Bronchial epithelial cell (primary cell): ENCODE measurements around the gene PDGFRB. TPM values are rescaled to one million over a fixed set of nuclear protein-coding genes. Genes with fewer than 3 reads are reported as not detected.

Experiments used
- DNase-seq: peaks from one replicate; pipeline ENCODE4 v3.0.0-alpha.2; 2010; ENCODE audit warnings: low read depth
- FAIRE-seq: peaks from 2 replicates; lab custom pipeline; 2011; peaks lifted over from hg19 to GRCh38; lab: Jason Lieb, UNC
- H3K27me3 ChIP-seq: 2 replicates; pipeline ENCODE4 v1.5.1; 2011; ENCODE audit warnings: low read length; ENCODE audit not compliant: control insufficient read depth, insufficient read depth
- H3K36me3 ChIP-seq: 2 replicates; pipeline ENCODE4 v1.5.1; 2011; ENCODE audit warnings: low read length; ENCODE audit not compliant: control insufficient read depth, insufficient read depth
- H3K4me3 ChIP-seq: 2 replicates; pipeline ENCODE4 v1.5.1; 2011; ENCODE audit warnings: mild to moderate bottlenecking, low read depth, low read length, control low read depth
- CTCF ChIP-seq: IDR thresholded peaks from 2 replicates; pipeline ENCODE4 v1.5.1; 2011; ENCODE audit warnings: mild to moderate bottlenecking, moderate library complexity, low read length, control low read depth, inconsistent platforms; ENCODE audit not compliant: insufficient read depth, severe bottlenecking
- total RNA-seq: library from RNA; depleted of rRNA; stranded (reverse); fragments of >200 nt; gene quantifications from 2 replicates; pipeline ENCODE4 v1.2.1, GENCODE V29; 2014

PDGFRB gene
- total RNA-seq, 1 donor from 2014 or later: 1.6 TPM

GRCh38 chr5:150172556-150172955 is 16.9 kb upstream of the PDGFRB start:
- Histone ChIP-seq H3K27me3 (peaks cover 16% of the 10 kb centered on the region), H3K36me3 (no peaks in the 10 kb centered on the region), H3K4me3 (no peak overlapping the region)
- FAIRE-seq (no peak), DNase-seq (no peak)
- TF ChIP-seq CTCF: no peak

GRCh38 chr5:150172145-150172544 is 16.5 kb upstream of the PDGFRB start:
- Histone ChIP-seq H3K36me3 (no peaks in the 10 kb centered on the region), H3K27me3 (peaks cover 20% of the 10 kb centered on the region), H3K4me3 (no peak overlapping the region)
- peak; percentile 86 for FAIRE-seq
- TF ChIP-seq CTCF: no peak
- DNase-seq: no peak

GRCh38 chr5:150168864-150169263 is 13.2 kb upstream of the PDGFRB start:
- no peak for TF ChIP-seq CTCF
- FAIRE-seq (peak; percentile 28), DNase-seq (no peak)
- Histone ChIP-seq H3K27me3 (peaks cover 23% of the 10 kb centered on the region), H3K36me3 (no peaks in the 10 kb centered on the region), H3K4me3 (no peak overlapping the region)

GRCh38 chr5:150167908-150168307 is 12.3 kb upstream of the PDGFRB start:
- peaks cover 23% of the 10 kb centered on the region for H3K27me3 ChIP-seq
- no peak for FAIRE-seq

GRCh38 chr5:150167512-150167850 is 11.8 kb upstream of the PDGFRB start:
- Histone ChIP-seq H3K4me3 (no peak overlapping the region), H3K36me3 (no peaks in the 10 kb centered on the region), H3K27me3 (peaks cover 23% of the 10 kb centered on the region)
- FAIRE-seq (no peak), DNase-seq (no peak)
- no peak for TF ChIP-seq CTCF

More at GRCh38 chr5:150167908-150168307, 12.3 kb upstream of the PDGFRB start:
- peak; percentile 11 for TF ChIP-seq CTCF
- no peak overlapping the region for H3K4me3 ChIP-seq
- H3K36me3 ChIP-seq: no peaks in the 10 kb centered on the region
- DNase-seq: no peak
